OCI-LY3 (cell line): Measurements from ENCODE around the gene LARGE1.
A peak's percentile ranks its signal among the peaks of the same experiment; 100 is the strongest.

ENCODE experiments used
- H2AFZ ChIP-seq: fragments of 200-600, 300-600 bp; shearing (Covaris generic); 2 replicates; pipeline ENCODE4 v1.6.0; 2014; ENCODE audit warnings: antibody characterized with exemption, low read depth, low read length
- H3K27ac ChIP-seq: fragments of 200-600, 300-600 bp; sonication (generic); 2 replicates; pipeline ENCODE4 v1.5.1; 2014; ENCODE audit warnings: mild to moderate bottlenecking, low read length, moderate library complexity, mixed read lengths
- H3K27me3 ChIP-seq: fragments of 200-600, 300-600 bp; sonication (generic); 2 replicates; pipeline ENCODE4 v1.6.1; 2014; ENCODE audit warnings: low read depth, low read length, mixed read lengths
- H3K36me3 ChIP-seq: fragments of 200-600, 300-600 bp; sonication (generic); replicated peaks from 2 replicates; pipeline ENCODE3; 2014; ENCODE audit warnings: low read depth, low read length, mixed read lengths
- H3K4me1 ChIP-seq: fragments of 300-600, 200-600 bp; sonication (generic); 2 replicates; pipeline ENCODE4 v1.6.1; 2014; ENCODE audit warnings: low read length, mixed read lengths
- H3K4me2 ChIP-seq: fragments of 200-600, 300-600 bp; sonication (generic); 2 replicates; pipeline ENCODE4 v1.6.1; 2014; ENCODE audit warnings: low read length, mixed read lengths
- H3K4me3 ChIP-seq: fragments of 300-600, 200-600 bp; sonication (generic); 2 replicates; pipeline ENCODE4 v1.5.1; 2014; ENCODE audit warnings: antibody characterized with exemption, mild to moderate bottlenecking, low read length, moderate library complexity
- H3K79me2 ChIP-seq: fragments of 300-600, 200-600 bp; shearing (Covaris generic); 2 replicates; pipeline ENCODE4 v1.6.1; 2014; ENCODE audit warnings: mild to moderate bottlenecking, low read length, mixed read lengths
- H3K9ac ChIP-seq: fragments of 300-600, 200-600 bp; shearing (Covaris generic); 2 replicates; pipeline ENCODE4 v1.6.0; 2014; ENCODE audit warnings: mild to moderate bottlenecking, low read length, moderate library complexity
- H3K9me3 ChIP-seq: fragments of 200-600, 300-600 bp; shearing (Covaris generic); 2 replicates; pipeline ENCODE4 v1.6.1; 2014; ENCODE audit warnings: low read length, mixed read lengths; ENCODE audit not compliant: insufficient read depth
- H4K20me1 ChIP-seq: fragments of 200-600, 300-600 bp; sonication (generic); 2 replicates; pipeline ENCODE4 v1.6.1; 2016; ENCODE audit warnings: low read length, mixed read lengths; ENCODE audit not compliant: insufficient read depth
- CTCF ChIP-seq: fragments of 200-600, 300-600 bp; sonication (generic); IDR thresholded peaks from 2 replicates; pipeline ENCODE4 v1.5.1; 2014; ENCODE audit warnings: antibody characterized with exemption, low read length, low read depth
- EZH2phosphoT487 ChIP-seq: fragments of 200-600 bp; shearing (Covaris generic); IDR thresholded peaks from 2 replicates; pipeline ENCODE4 v1.6.1; 2018; ENCODE audit warnings: antibody characterized with exemption, mixed run types, low read depth

The LARGE1 gene

GRCh38 chr22:33757041-33757801, 163.1 kb downstream of the LARGE1 start:
- H4K20me1 ChIP-seq, result peaks cover 4% of the 10 kb centered on the region
- no peak for TF ChIP-seq CTCF
- TF ChIP-seq EZH2phosphoT487, result no peak
- peaks cover 14% of the 10 kb centered on the region for H3K36me3 ChIP-seq
- no peaks in the 10 kb centered on the region for H3K4me1 ChIP-seq
- H3K27ac ChIP-seq, result no peak overlapping the region
- H3K27me3 ChIP-seq, result no peaks in the 10 kb centered on the region
- H3K4me2 ChIP-seq, result no peak overlapping the region
- H3K79me2 ChIP-seq, result no peaks in the 10 kb centered on the region
- no peak overlapping the region for H2AFZ ChIP-seq
- H3K9ac ChIP-seq, result no peak overlapping the region
- H3K9me3 ChIP-seq, result no peaks in the 10 kb centered on the region
- no peak overlapping the region for H3K4me3 ChIP-seq

- Histone ChIP-seq H2AFZ (no peak overlapping the region), H3K79me2 (no peaks in the 10 kb centered on the region), H3K4me1 (no peaks in the 10 kb centered on the region), H3K27ac (no peak overlapping the region), H3K27me3 (no peaks in the 10 kb centered on the region), H3K36me3 (peaks cover 14% of the 10 kb centered on the region), H4K20me1 (peaks cover 4% of the 10 kb centered on the region), H3K4me3 (no peak overlapping the region), H3K9me3 (no peaks in the 10 kb centered on the region), H3K4me2 (no peak overlapping the region), H3K9ac (no peak overlapping the region)
- TF ChIP-seq CTCF (peak; percentile 36), EZH2phosphoT487 (no peak)
These were observed 163.7 kb downstream of the LARGE1 start for GRCh38 chr22:33756508-33756949.

GRCh38 chr22:33748714-33749113, 171.6 kb downstream of the LARGE1 start:
- Histone ChIP-seq H3K79me2 (0 out of 2 replicates have a peak, but pooled peaks cover 3% of the 10 kb centered on the region), H3K9ac (no peak overlapping the region), H3K4me3 (no peak overlapping the region), H3K27me3 (no peaks in the 10 kb centered on the region), H4K20me1 (peaks cover 35% of the 10 kb centered on the region; the same call in 1 of the 2 replicates), H3K9me3 (no peaks in the 10 kb centered on the region), H3K4me1 (peaks cover 16% of the 10 kb centered on the region), H2AFZ (no peak overlapping the region), H3K4me2 (no peak overlapping the region), H3K36me3 (peaks cover 6% of the 10 kb centered on the region), H3K27ac (no peak overlapping the region)
- TF ChIP-seq CTCF (no peak), EZH2phosphoT487 (no peak)

- Histone ChIP-seq H3K4me3 (no peak overlapping the region), H3K4me2 (no peak overlapping the region), H3K36me3 (peaks cover 3% of the 10 kb centered on the region), H3K27me3 (no peaks in the 10 kb centered on the region), H3K27ac (no peak overlapping the region), H3K4me1 (peaks cover 21% of the 10 kb centered on the region), H4K20me1 (peaks cover 42% of the 10 kb centered on the region), H3K9me3 (no peaks in the 10 kb centered on the region), H3K79me2 (peaks cover 7% of the 10 kb centered on the region; the same call in 1 of the 2 replicates), H3K9ac (no peak overlapping the region), H2AFZ (no peak overlapping the region)
- peak; percentile 15; the same call in 1 of the 2 replicates for TF ChIP-seq CTCF
- TF ChIP-seq EZH2phosphoT487, result no peak
These were observed 172.6 kb downstream of the LARGE1 start for GRCh38 chr22:33747576-33748180.
